Right cardiac atrium (tissue), 5 donors: ENCODE results near the gene NCMAP. TPM values are rescaled to one million over a fixed set of nuclear protein-coding genes. Genes with fewer than 3 reads are reported as not detected.
A peak's percentile ranks its signal among the peaks of the same experiment; 100 is the strongest.

Source experiments
- ATAC-seq, 2 donors: fragments of 200-7000 bp; cut with Tn5 transposase; one replicate each; pipeline versions ENCODE4 v1.8.0 to v1.9.1; 2020; ENCODE audit warnings: moderate library complexity in 2 of 2, mild to moderate bottlenecking in 1 of 2
- DNase-seq, 3 donors: peaks; one replicate each; pipeline ENCODE4 v3.0.0-alpha.2; 2020
- H3K27ac ChIP-seq: one replicate; pipeline ENCODE4 v1.5.1; 2013; ENCODE audit warnings: mild to moderate bottlenecking, low read length, control low read depth, moderate library complexity
- H3K27me3 ChIP-seq: one replicate; pipeline ENCODE4 v1.6.1; 2013; ENCODE audit not compliant: control insufficient read depth, insufficient read depth
- H3K4me1 ChIP-seq: one replicate; pipeline ENCODE4 v1.6.1; 2013; ENCODE audit warnings: low read length; ENCODE audit not compliant: control insufficient read depth, insufficient read depth
- H3K4me3 ChIP-seq: one replicate; pipeline ENCODE4 v1.5.1; 2013; ENCODE audit warnings: low read length, control low read depth
- H3K9me3 ChIP-seq: one replicate; pipeline ENCODE4 v1.6.1; 2013; ENCODE audit warnings: low read length; ENCODE audit not compliant: control insufficient read depth
- WGBS: extraction: QIAGEN DNeasy Blood & Tissue Kit; methylation state at CpG from one replicate; pipeline ENCODE4 v1.1.7; 2013; 5-methylcytosine and 5-hydroxymethylcytosine counted together
- intact Hi-C, 4 donors: fragments of 100-400 bp; cut with DNase I; formaldehyde crosslinking; loops; one replicate each; pipeline versions ENCODE4 v1.11.0 to v1.14.0; 2022 to 2023
- polyA plus RNA-seq: library from polyadenylated mRNA; stranded (reverse); fragments of 200-250 nt; gene quantifications from one replicate; pipeline ENCODE4 v1.2.3, GENCODE V29; 2013
- total RNA-seq, 4 donors: library from RNA; stranded (reverse); fragmentation: NEBNext Ultra II Directional; extraction: Animal tissue kit (Norgen Biotek cat#: 25700); gene quantifications; one replicate each; pipeline ENCODE4 v1.2.1, GENCODE V29; 2021
- donor health status: healthy with polysubstance abuse.
- donor health status: DM: no; HTN: yes; CAD: no.
- donor health status: DM: no; HTN: no; CAD: no.
- donor health status: DM: no; HTN: yes; CAD: no; lungs with severe emphysema.
- donor health status: DM: yes; HTN: yes; CAD: no.

The NCMAP gene
- total and polyA plus RNA-seq, 5 donors, result 0.21 to 1.0 (median 0.71) TPM; not detected in 1

- DNase-seq (no peak), ATAC-seq (no peak)
- H3K27ac ChIP-seq, result no peak overlapping the region
- H3K27me3 ChIP-seq, result no peaks in the 10 kb centered on the region
- intact Hi-C loops, result loop anchor here in 1 of 4 donors (10.0 kb wide), 1 partner anchor 78 kb away; no protein-coding TSS in a partner anchor
- H3K4me3 ChIP-seq, result no peak overlapping the region
- H3K9me3 ChIP-seq, result no peaks in the 10 kb centered on the region
- peaks cover 2% of the 10 kb centered on the region for H3K4me1 ChIP-seq
- WGBS, result 44% methylated on average over 19 of the region's 19 CpGs
Measured at GRCh38 chr1:24556414-24556795, 518 bp downstream of the NCMAP start.

- 96% methylated on average over 6 of the region's 6 CpGs for WGBS
- Histone ChIP-seq H3K27me3 (no peaks in the 10 kb centered on the region), H3K4me3 (no peak overlapping the region), H3K4me1 (peaks cover 2% of the 10 kb centered on the region), H3K27ac (no peak overlapping the region), H3K9me3 (no peaks in the 10 kb centered on the region)
- intact Hi-C loops, result loop anchor here in 1 of 4 donors (10.0 kb wide), 1 partner anchor 78 kb away; no protein-coding TSS in a partner anchor
- ATAC-seq (no peak), DNase-seq (no peak)
Measured at GRCh38 chr1:24557220-24557619, 1.3 kb downstream of the NCMAP start.

GRCh38 chr1:24557711-24558131, 1.8 kb downstream of the NCMAP start:
- Histone ChIP-seq H3K4me1 (peaks cover 2% of the 10 kb centered on the region), H3K27me3 (no peaks in the 10 kb centered on the region)

GRCh38 chr1:24558455-24558854, 2.6 kb downstream of the NCMAP start:
- WGBS, result 69% methylated on average over 7 of the region's 7 CpGs
- ATAC-seq, result no peak
- no peak for DNase-seq
- no peak overlapping the region for H3K27ac ChIP-seq
- no peak overlapping the region for H3K4me3 ChIP-seq
- H3K4me1 ChIP-seq, result peaks cover 2% of the 10 kb centered on the region
- H3K9me3 ChIP-seq, result no peaks in the 10 kb centered on the region
- H3K27me3 ChIP-seq, result no peaks in the 10 kb centered on the region
- intact Hi-C loops, result loop anchor here in 1 of 4 donors (10.0 kb wide), 1 partner anchor 76 kb away; no protein-coding TSS in a partner anchor

More at GRCh38 chr1:24557711-24558131, 1.8 kb downstream of the NCMAP start:
- no peak overlapping the region for H3K4me3 ChIP-seq
- no peak overlapping the region for H3K27ac ChIP-seq
- WGBS, result 77% methylated on average over 9 of the region's 9 CpGs
- DNase-seq (no peak), ATAC-seq (no peak)
- intact Hi-C loops, result loop anchor here in 1 of 4 donors (10.0 kb wide), 1 partner anchor 77 kb away; no protein-coding TSS in a partner anchor
- H3K9me3 ChIP-seq, result no peaks in the 10 kb centered on the region

GRCh38 chr1:24558902-24559791, 3.3 kb downstream of the NCMAP start:
- no peaks in the 10 kb centered on the region for H3K9me3 ChIP-seq
- 47% methylated on average over 12 of the region's 12 CpGs for WGBS
- intact Hi-C loops, result loop anchor here in 1 of 4 donors (10.0 kb wide), 1 partner anchor 76 kb away; no protein-coding TSS in a partner anchor
- no peak overlapping the region for H3K27ac ChIP-seq
- DNase-seq, result peak; percentile 35 to 68 (median 63)
- no peaks in the 10 kb centered on the region for H3K27me3 ChIP-seq
- peaks cover 2% of the 10 kb centered on the region for H3K4me1 ChIP-seq
- no peak overlapping the region for H3K4me3 ChIP-seq
- ATAC-seq, result peak; percentile 22 to 47

GRCh38 chr1:24560361-24560760, 4.5 kb downstream of the NCMAP start:
- intact Hi-C loops, result no loop called here
- WGBS, result 92% methylated on average over 6 of the region's 6 CpGs
- ATAC-seq (no peak), DNase-seq (no peak)
- H3K27ac ChIP-seq, result no peak overlapping the region
- no peak overlapping the region for H3K4me3 ChIP-seq
- no peaks in the 10 kb centered on the region for H3K27me3 ChIP-seq
- H3K4me1 ChIP-seq, result peaks cover 2% of the 10 kb centered on the region
- H3K9me3 ChIP-seq, result no peaks in the 10 kb centered on the region

GRCh38 chr1:24562625-24563024, 6.7 kb downstream of the NCMAP start:
- DNase-seq (no peak), ATAC-seq (no peak)
- Histone ChIP-seq H3K9me3 (no peaks in the 10 kb centered on the region), H3K4me1 (peaks cover 2% of the 10 kb centered on the region), H3K27me3 (no peaks in the 10 kb centered on the region), H3K27ac (no peak overlapping the region), H3K4me3 (no peak overlapping the region)
- intact Hi-C loops, result no loop called here

- no peaks in the 10 kb centered on the region for H3K4me1 ChIP-seq
- 48% methylated on average over 2 of the region's 2 CpGs for WGBS
- H3K9me3 ChIP-seq, result no peaks in the 10 kb centered on the region
- DNase-seq, result no peak
- intact Hi-C loops, result no loop called here
- no peak for ATAC-seq
- no peak overlapping the region for H3K27ac ChIP-seq
- H3K27me3 ChIP-seq, result no peaks in the 10 kb centered on the region
- H3K4me3 ChIP-seq, result no peak overlapping the region
Measured at GRCh38 chr1:24564695-24565094, 8.8 kb downstream of the NCMAP start.

GRCh38 chr1:24566236-24566867, 10.5 kb downstream of the NCMAP start:
- H3K9me3 ChIP-seq, result no peaks in the 10 kb centered on the region
- no peak overlapping the region for H3K4me3 ChIP-seq
- ATAC-seq (no peak), DNase-seq (no peak)
- WGBS, result 80% methylated on average over 3 of the region's 3 CpGs
- intact Hi-C loops, result no loop called here
- no peaks in the 10 kb centered on the region for H3K4me1 ChIP-seq
- H3K27ac ChIP-seq, result no peak overlapping the region
- no peaks in the 10 kb centered on the region for H3K27me3 ChIP-seq

GRCh38 chr1:24567792-24568388, 12.0 kb downstream of the NCMAP start:
- ATAC-seq (peak; percentile 35 to 66), DNase-seq (no peak)
- Histone ChIP-seq H3K27me3 (no peaks in the 10 kb centered on the region), H3K27ac (no peak overlapping the region), H3K4me3 (no peak overlapping the region), H3K9me3 (no peaks in the 10 kb centered on the region), H3K4me1 (no peaks in the 10 kb centered on the region)
- WGBS, result 56% methylated on average over 17 of the region's 17 CpGs
- intact Hi-C loops, result no loop called here

GRCh38 chr1:24568475-24568874, 12.6 kb downstream of the NCMAP start:
- no peak overlapping the region for H3K4me3 ChIP-seq
- ATAC-seq, result no peak
- H3K27me3 ChIP-seq, result no peaks in the 10 kb centered on the region
- H3K4me1 ChIP-seq, result no peaks in the 10 kb centered on the region
- H3K27ac ChIP-seq, result no peak overlapping the region
- DNase-seq, result no peak
- intact Hi-C loops, result no loop called here
- no peaks in the 10 kb centered on the region for H3K9me3 ChIP-seq
- WGBS, result 90% methylated on average over 2 of the region's 2 CpGs
